B cell (primary cell): Measurements from ENCODE around the gene SLC22A2. TPM values are rescaled to one million over a fixed set of nuclear protein-coding genes. Genes with fewer than 3 reads are reported as not detected.

Source experiments
- ATAC-seq: fragments of 200-7000 bp; cut with Tn5 transposase; one replicate; pipeline ENCODE4 v1.10.0; 2021; ENCODE audit warnings: low read depth, mild to moderate bottlenecking, moderate number of reproducible peaks, moderate library complexity
- CTCF ChIA-PET: fragments of 350-600 bp; sonication (Branson Sonifier 250); formaldehyde crosslinking; loops from one replicate; lab custom pipeline; 2021; ENCODE audit warnings: antibody characterized with exemption, inconsistent platforms; lab: Charles Lee
- POLR2A ChIA-PET: fragments of 350-600 bp; sonication (Branson Sonifier 250); formaldehyde crosslinking; loops from one replicate; lab custom pipeline; 2021; ENCODE audit warnings: antibody characterized with exemption; lab: Charles Lee
- DNase-seq: peaks from one replicate; pipeline ENCODE4 v3.0.0; 2013
- H2AFZ ChIP-seq: 2 replicates; pipeline ENCODE4 v1.6.1; 2012; ENCODE audit warnings: mild to moderate bottlenecking, low read depth, low read length; ENCODE audit not compliant: insufficient read depth, poor library complexity, severe bottlenecking
- H3K27ac ChIP-seq, 2 donors: 1 replicate in 1 of 2; 2 replicates in 1 of 2; pipeline ENCODE4 v1.5.1; 2012 to 2013; ENCODE audit warnings: low read length in 2 of 2, mild to moderate bottlenecking in 2 of 2, moderate library complexity in 1 of 2
- H3K27me3 ChIP-seq, 4 experiments: fragments of 200-600 bp in 1 of 4; sonication (generic) in 1 of 4; replicated peaks in 1 of 4; 1 replicate in 2 of 4; 2 replicates in 2 of 4; pipeline versions ENCODE4 v1.6.1 to v1.7.0; 2013 to 2016; ENCODE audit warnings: low read length in 3 of 4, mild to moderate bottlenecking in 2 of 4, mixed read lengths in 1 of 4, moderate library complexity in 1 of 4; ENCODE audit not compliant: insufficient read depth in 4 of 4, control insufficient read depth in 3 of 4; ENCODE audit errors: control extremely low read depth in 1 of 4
- H3K36me3 ChIP-seq, 2 experiments: replicated peaks in 1 of 2; 1 replicate in 1 of 2; 2 replicates in 1 of 2; pipeline versions ENCODE4 v1.6.1 to v1.7.1; 2013; ENCODE audit warnings: low read length in 1 of 2; ENCODE audit not compliant: insufficient read depth in 2 of 2, control insufficient read depth in 1 of 2; ENCODE audit errors: control extremely low read depth in 1 of 2, extremely low read depth in 1 of 2
- H3K4me1 ChIP-seq, 2 donors: fragments of 200-600 bp in 1 of 2; sonication (generic) in 1 of 2; 1 replicate in 1 of 2; 2 replicates in 1 of 2; pipeline versions ENCODE4 v1.5.1 to v1.6.1; 2013 to 2017; ENCODE audit warnings: low read length in 2 of 2; ENCODE audit not compliant: control insufficient read depth in 2 of 2, insufficient read depth in 2 of 2
- H3K4me2 ChIP-seq: replicated peaks from 2 replicates; pipeline ENCODE3; 2012; ENCODE audit warnings: mild to moderate bottlenecking, low read depth, low read length; ENCODE audit not compliant: poor library complexity, severe bottlenecking
- H3K4me3 ChIP-seq, 5 experiments: fragments of 200-600 bp in 1 of 5; sonication (generic) in 1 of 5; 1 replicate in 3 of 5; 2 replicates in 2 of 5; pipeline versions ENCODE4 v1.5.1 to v1.7.0; 2011 to 2016; ENCODE audit warnings: low read length in 4 of 5, mild to moderate bottlenecking in 4 of 5, low read depth in 2 of 5, control low read depth in 1 of 5, moderate library complexity in 1 of 5; ENCODE audit not compliant: insufficient read depth in 1 of 5; ENCODE audit errors: control extremely low read depth in 1 of 5, extremely low read depth in 1 of 5
- H3K79me2 ChIP-seq: fragments of 200-600 bp; sonication (generic); one replicate; pipeline ENCODE4 v1.6.0; 2016; ENCODE audit warnings: low read length; ENCODE audit not compliant: control insufficient read depth, insufficient read depth
- H3K9ac ChIP-seq: fragments of 200-600 bp; sonication (generic); 2 replicates; pipeline ENCODE4 v1.6.1; 2017; ENCODE audit warnings: mild to moderate bottlenecking, low read length, moderate library complexity
- H3K9me3 ChIP-seq, 3 donors: one replicate each; pipeline versions ENCODE4 v1.6.1 to v1.7.1; 2013; ENCODE audit warnings: low read length in 2 of 3; ENCODE audit not compliant: control insufficient read depth in 2 of 3, insufficient read depth in 1 of 3; ENCODE audit errors: control extremely low read depth in 1 of 3
- H4K20me1 ChIP-seq: 2 replicates; pipeline ENCODE4 v1.6.0; 2012; ENCODE audit warnings: mild to moderate bottlenecking, low read length; ENCODE audit not compliant: insufficient read depth, control insufficient read depth, poor library complexity, severe bottlenecking
- H3K27ac Mint-ChIP-seq: one replicate; pipeline ENCODE4 v1.8.0; 2021; ENCODE audit warnings: mixed read lengths
- H3K27me3 Mint-ChIP-seq: one replicate; pipeline ENCODE4 v1.8.0; 2021; ENCODE audit warnings: mixed read lengths
- H3K4me1 Mint-ChIP-seq: one replicate; pipeline ENCODE4 v1.8.0; 2021; ENCODE audit warnings: mixed read lengths
- H3K4me3 Mint-ChIP-seq: one replicate; pipeline ENCODE4 v1.8.0; 2021; ENCODE audit warnings: mixed read lengths
- H3K9me3 Mint-ChIP-seq: one replicate; pipeline ENCODE4 v1.8.0; 2022; ENCODE audit warnings: mixed read lengths; ENCODE audit not compliant: insufficient read depth
- EZH2 ChIP-seq: IDR thresholded peaks from 2 replicates; pipeline ENCODE4 v1.6.1; 2012; ENCODE audit warnings: borderline replicate concordance, low read depth, mild to moderate bottlenecking, moderate library complexity, low read length; ENCODE audit not compliant: insufficient read depth, poor library complexity, severe bottlenecking
- WGBS: methylation state at CpG from one replicate; pipeline ENCODE4 v1.1.5; 2013; ENCODE audit warnings: missing lambda C conversion rate; ENCODE audit not compliant: insufficient coverage; 5-methylcytosine and 5-hydroxymethylcytosine counted together
- intact Hi-C: fragments of 100-400 bp; cut with micrococcal nuclease; formaldehyde crosslinking; loops from one replicate; pipeline ENCODE4 v1.10.0; 2022
- polyA plus RNA-seq: library from polyadenylated mRNA; depleted of rRNA; stranded (reverse); fragments of >200 nt; gene quantifications from 2 replicates; pipeline ENCODE4 v1.2.3, GENCODE V29; 2012
- total RNA-seq, 2 donors: library from RNA; stranded (reverse); fragments of 120-200 nt in 1 of 2; gene quantifications; 1 replicate in 1 of 2; 2 replicates in 1 of 2; pipeline versions ENCODE4 v1.2.3 to v1.2.4, GENCODE V29; 2013 to 2022
- TF ChIP-seq, protein P1 (sequence below): fragments of 200-600 bp; IDR thresholded peaks from one replicate; pipeline ENCODE4 v1.8.0; 2022; ENCODE audit warnings: antibody characterized with exemption, mild to moderate bottlenecking

Gene SLC22A2
- total and polyA plus RNA-seq, 2 donors (not counting 1 experiment from before 2014, with no cell fraction given): not detected

DNA sequence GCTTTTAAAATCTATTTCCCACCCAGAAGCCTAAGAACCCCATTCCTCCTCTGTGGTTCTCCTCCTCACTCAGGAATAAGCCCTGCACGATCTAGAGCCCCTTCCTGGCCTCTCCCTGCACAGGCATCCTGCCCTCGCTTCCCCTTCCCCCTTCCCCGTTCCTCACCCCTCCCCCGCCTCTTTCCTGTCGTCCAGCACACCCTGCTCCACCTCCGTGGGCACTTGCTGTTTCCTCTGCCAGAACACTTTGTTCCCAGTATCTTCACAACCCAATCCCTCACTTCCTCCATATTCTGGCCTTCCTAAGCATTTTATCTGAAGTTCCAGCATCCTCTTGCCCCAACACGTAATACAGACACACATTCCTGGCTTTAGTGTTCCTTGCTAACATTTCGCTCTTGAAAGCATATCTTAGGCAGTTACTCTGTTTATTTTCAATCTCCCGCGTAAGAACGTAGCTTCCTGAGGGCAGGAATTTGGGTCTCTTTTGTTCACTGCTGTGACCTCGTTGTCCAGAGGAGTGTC lies 20.2 kb upstream of the SLC22A2 start:
- Histone ChIP-seq H3K36me3 (no peaks in the 10 kb centered on the region), H3K9ac (no peak overlapping the region), H3K79me2 (no peaks in the 10 kb centered on the region), H3K4me2 (no peak overlapping the region), H2AFZ (no peak overlapping the region), H3K4me1 (no peaks in the 10 kb centered on the region), H3K27me3 (no peaks in the 10 kb centered on the region), H3K4me3 (no peak overlapping the region), H3K27ac (no peak overlapping the region), H4K20me1 (no peaks in the 10 kb centered on the region), H3K9me3 (peaks cover 0 to 4% (median 0%) of the 10 kb centered on the region in 3 donors)
- intact Hi-C loops: no loop called here
- POLR2A ChIA-PET: no interaction called here
- WGBS: 50% methylated on average over 11 of the region's 12 CpGs
- TF ChIP-seq EZH2: no peak
- TF ChIP-seq, protein P1, sequence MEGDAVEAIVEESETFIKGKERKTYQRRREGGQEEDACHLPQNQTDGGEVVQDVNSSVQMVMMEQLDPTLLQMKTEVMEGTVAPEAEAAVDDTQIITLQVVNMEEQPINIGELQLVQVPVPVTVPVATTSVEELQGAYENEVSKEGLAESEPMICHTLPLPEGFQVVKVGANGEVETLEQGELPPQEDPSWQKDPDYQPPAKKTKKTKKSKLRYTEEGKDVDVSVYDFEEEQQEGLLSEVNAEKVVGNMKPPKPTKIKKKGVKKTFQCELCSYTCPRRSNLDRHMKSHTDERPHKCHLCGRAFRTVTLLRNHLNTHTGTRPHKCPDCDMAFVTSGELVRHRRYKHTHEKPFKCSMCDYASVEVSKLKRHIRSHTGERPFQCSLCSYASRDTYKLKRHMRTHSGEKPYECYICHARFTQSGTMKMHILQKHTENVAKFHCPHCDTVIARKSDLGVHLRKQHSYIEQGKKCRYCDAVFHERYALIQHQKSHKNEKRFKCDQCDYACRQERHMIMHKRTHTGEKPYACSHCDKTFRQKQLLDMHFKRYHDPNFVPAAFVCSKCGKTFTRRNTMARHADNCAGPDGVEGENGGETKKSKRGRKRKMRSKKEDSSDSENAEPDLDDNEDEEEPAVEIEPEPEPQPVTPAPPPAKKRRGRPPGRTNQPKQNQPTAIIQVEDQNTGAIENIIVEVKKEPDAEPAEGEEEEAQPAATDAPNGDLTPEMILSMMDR: no peak
- Mint-ChIP-seq H3K9me3 (no peaks in the 10 kb centered on the region), H3K4me3 (no peak overlapping the region), H3K27ac (no peak overlapping the region), H3K4me1 (no peaks in the 10 kb centered on the region), H3K27me3 (no peaks in the 10 kb centered on the region)
- CTCF ChIA-PET: no interaction called here
- ATAC-seq: no peak
- no peak for DNase-seq

DNA sequence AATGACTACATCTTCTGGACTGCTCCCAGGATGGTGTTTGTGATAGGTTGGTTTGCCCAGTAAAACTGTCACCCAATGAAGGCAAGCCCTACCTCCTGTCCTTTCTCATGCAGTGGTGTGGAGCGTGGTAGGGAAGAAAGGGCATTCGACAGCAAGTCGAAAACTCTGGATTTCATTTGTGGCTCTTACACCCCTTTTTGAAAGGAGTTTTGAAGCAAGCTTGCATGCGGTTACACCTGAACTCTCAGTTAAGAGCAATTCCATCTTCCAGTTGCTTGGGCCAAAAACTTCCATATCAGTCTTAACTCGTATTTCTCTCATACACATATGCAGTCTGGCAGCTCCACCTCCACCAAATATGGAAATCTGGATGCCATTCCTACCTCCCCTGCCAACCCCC lies 19.7 kb upstream of the SLC22A2 start:
- H3K4me3 ChIP-seq: no peak overlapping the region
- TF ChIP-seq, protein P1: no peak
- no peak for TF ChIP-seq EZH2
- no peaks in the 10 kb centered on the region for H3K27me3 Mint-ChIP-seq
- H3K4me1 ChIP-seq: no peaks in the 10 kb centered on the region
- ATAC-seq: no peak
- no peaks in the 10 kb centered on the region for H3K4me1 Mint-ChIP-seq
- no peak overlapping the region for H3K4me3 Mint-ChIP-seq
- ChIA-PET CTCF (no interaction called here), POLR2A (no interaction called here)
- H3K36me3 ChIP-seq: no peaks in the 10 kb centered on the region
- H3K79me2 ChIP-seq: no peaks in the 10 kb centered on the region
- no peak for DNase-seq
- H3K27ac ChIP-seq: no peak overlapping the region
- no peaks in the 10 kb centered on the region for H3K9me3 Mint-ChIP-seq
- intact Hi-C loops: no loop called here
- no peaks in the 10 kb centered on the region for H4K20me1 ChIP-seq
- H2AFZ ChIP-seq: no peak overlapping the region
- H3K9ac ChIP-seq: no peak overlapping the region
- no peak overlapping the region for H3K27ac Mint-ChIP-seq
- peaks cover 0 to 4% (median 0%) of the 10 kb centered on the region in 3 donors for H3K9me3 ChIP-seq
- 97% methylated on average over 2 of the region's 5 CpGs for WGBS
- H3K4me2 ChIP-seq: no peak overlapping the region
- no peaks in the 10 kb centered on the region for H3K27me3 ChIP-seq
